ENCODE measurements around the gene BSND. TPM values are rescaled to one million over a fixed set of nuclear protein-coding genes. Genes with fewer than 3 reads are reported as not detected.
"Not testable (repeated sequence)": the region's sequence is repeated elsewhere in the genome, so short reads cannot be mapped to it uniquely, and the experiment has no call there.

BSND gene
- 4.1 TPM for polyA plus RNA-seq (ENCODE audit: insufficient read length)
- long read RNA-seq, donor 1, full-length matches to known transcripts: 2 of 2 reads
- long read RNA-seq, donor 1, partial matches to known transcripts: 0 of 2 reads
- long read RNA-seq, donor 1, other reads (novel, unspliced or antisense): 0 of 2 reads
- long read RNA-seq, donor 2, full-length matches to known transcripts: 6 of 6 reads
- long read RNA-seq, donor 2, partial matches to known transcripts: 0 of 6 reads
- long read RNA-seq, donor 2, other reads (novel, unspliced or antisense): 0 of 6 reads
- long read RNA-seq, donor 3, full-length matches to known transcripts: 1 of 1 reads
- long read RNA-seq, donor 3, partial matches to known transcripts: 0 of 1 reads
- long read RNA-seq, donor 3, other reads (novel, unspliced or antisense): 0 of 1 reads
- long read RNA-seq, donor 4: 0 reads
- long read RNA-seq, donor 5, full-length matches to known transcripts: 6 of 6 reads
- long read RNA-seq, donor 5, partial matches to known transcripts: 0 of 6 reads
- long read RNA-seq, donor 5, other reads (novel, unspliced or antisense): 0 of 6 reads
- long read RNA-seq, donor 6, full-length matches to known transcripts: 1 of 1 reads
- long read RNA-seq, donor 6, partial matches to known transcripts: 0 of 1 reads
- long read RNA-seq, donor 6, other reads (novel, unspliced or antisense): 0 of 1 reads
- long read RNA-seq, donor 7, full-length matches to known transcripts: 7 of 7 reads
- long read RNA-seq, donor 7, partial matches to known transcripts: 0 of 7 reads
- long read RNA-seq, donor 7, other reads (novel, unspliced or antisense): 0 of 7 reads
- long read RNA-seq, donor 8, full-length matches to known transcripts: 3 of 3 reads
- long read RNA-seq, donor 8, partial matches to known transcripts: 0 of 3 reads
- long read RNA-seq, donor 8, other reads (novel, unspliced or antisense): 0 of 3 reads

- no peak for DNase-seq
Observed at GRCh38 chr1:54998677-54999076, at the start of gene BSND. Gene BSND, plus strand, starts transcription at chr1:54998933. Its CDS starts 254 bp downstream, at chr1:54999187.

- DNase-seq: no peak
Observed at GRCh38 chr1:54949053-54949452, 49.7 kb upstream of the BSND start.

- no peak for DNase-seq
Observed at GRCh38 chr1:54950006-54950368, 48.7 kb upstream of the BSND start.

- peak; percentile 90 for DNase-seq
Observed at GRCh38 chr1:54950369-54951163, 48.2 kb upstream of the BSND start.

GRCh38 chr1:54951810-54952226, 46.9 kb upstream of the BSND start:
- no peak for DNase-seq

- DNase-seq: no peak
Observed at GRCh38 chr1:54952950-54953718, 45.6 kb upstream of the BSND start.

GRCh38 chr1:54953846-54954245, 44.9 kb upstream of the BSND start:
- no peak for DNase-seq

- DNase-seq: no peak
Observed at GRCh38 chr1:54955359-54955758, 43.4 kb upstream of the BSND start.

GRCh38 chr1:54956726-54957125, 42.0 kb upstream of the BSND start:
- DNase-seq: no peak

- DNase-seq: no peak
Observed at GRCh38 chr1:54959241-54959640, 39.5 kb upstream of the BSND start.

- DNase-seq: no peak
Observed at GRCh38 chr1:54962612-54963395, 35.9 kb upstream of the BSND start.

GRCh38 chr1:54963829-54964228, 34.9 kb upstream of the BSND start:
- not testable (repeated sequence) for DNase-seq

- DNase-seq: no peak
Observed at GRCh38 chr1:54965624-54966340, 33.0 kb upstream of the BSND start.

GRCh38 chr1:54967372-54967771, 31.4 kb upstream of the BSND start:
- no peak for DNase-seq

GRCh38 chr1:54968551-54968950, 30.2 kb upstream of the BSND start:
- no peak for DNase-seq

GRCh38 chr1:54969879-54970278, 28.9 kb upstream of the BSND start:
- DNase-seq: no peak

GRCh38 chr1:54970901-54971300, 27.8 kb upstream of the BSND start:
- DNase-seq: no peak

GRCh38 chr1:54971317-54971791, 27.4 kb upstream of the BSND start:
- no peak for DNase-seq

GRCh38 chr1:54972436-54972835, 26.3 kb upstream of the BSND start:
- no peak for DNase-seq

Data from left kidney (tissue), 8 donors.